ENCODE results near the gene RFWD3. TPM values are rescaled to one million over a fixed set of nuclear protein-coding genes. Genes with fewer than 3 reads are reported as not detected.

Gene RFWD3
- total and polyA plus RNA-seq, 2 of the 4 experiments (the other 2 are of a cell fraction): 16.7 to 27.6 TPM

DNA sequence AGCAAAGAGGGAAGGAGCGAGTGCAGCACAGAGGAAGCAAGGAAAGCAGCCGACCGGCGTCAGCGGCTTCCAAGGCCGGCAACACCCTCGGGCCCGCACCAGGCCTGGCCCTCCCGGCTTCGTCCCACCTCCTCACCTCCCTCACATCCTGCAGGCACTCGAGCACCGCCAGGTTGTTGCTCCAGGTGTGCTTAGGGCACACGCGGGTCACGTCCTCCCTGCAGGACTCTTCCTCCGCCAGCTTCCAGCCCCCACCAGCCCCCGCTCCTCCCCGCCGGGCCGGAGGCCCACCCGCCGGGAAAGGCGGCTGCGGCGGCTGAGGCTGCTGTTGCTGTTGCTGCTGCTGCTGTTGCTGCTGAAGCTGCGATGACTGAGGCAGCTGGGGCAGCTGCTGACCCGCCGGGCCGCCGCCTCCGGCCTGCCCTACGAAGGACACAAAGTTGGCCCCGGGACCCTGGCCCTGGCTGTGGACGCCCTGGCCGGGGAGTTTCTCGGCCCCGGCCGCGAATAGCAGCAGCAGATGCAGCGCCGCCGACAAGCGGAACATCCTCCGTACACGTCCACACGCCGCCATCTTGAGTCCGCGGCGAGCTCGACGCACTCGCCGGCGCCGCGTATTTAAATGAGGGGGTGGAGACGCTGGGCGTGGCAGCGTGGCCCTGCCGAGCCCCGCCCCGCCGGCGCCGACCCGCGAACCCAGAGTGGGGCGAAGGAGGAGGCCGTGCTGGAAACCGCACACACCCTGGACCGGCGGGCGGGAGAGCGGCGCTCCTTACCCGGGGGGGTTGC, 60.0 kb downstream of the RFWD3 start, which contains the start of gene GLG1:
Gene GLG1, minus strand, starts transcription at position 594 of the 789 bp plus-strand sequence. Its CDS starts 20 bp downstream, at position 574.
- no peaks in the 10 kb centered on the region for H3K9me3 ChIP-seq (ENCODE audit: control insufficient read depth, insufficient read depth, low read length)
- 2% methylated on average over 31 of the region's 77 CpGs; no CpG with 5 or more reads in 1 of the 2 experiments for WGBS, 2 experiments (ENCODE audit: extremely low coverage in 2 of 2, insufficient read length in 1 of 2)
- H2BK20ac ChIP-seq (ENCODE audit: low read depth, low read length): peak within 1 kb of the TSS; percentile 81
- peaks cover 13% of the 10 kb centered on the region for H3K4me1 ChIP-seq (ENCODE audit: control insufficient read depth, insufficient read depth, low read length)
- peak within 1 kb of the TSS; percentile 83 for H3K4me3 ChIP-seq (ENCODE audit: insufficient read depth, low read depth, low read length)
- peak within 1 kb of the TSS; percentile 72 for H3K56ac ChIP-seq (ENCODE audit: extremely low read depth, insufficient read depth, low read length)
- H3K9ac ChIP-seq (ENCODE audit: low read depth, low read length): peak within 1 kb of the TSS; percentile 94
- peak within 1 kb of the TSS; percentile 92 for H2AK9ac ChIP-seq (replicated peaks; ENCODE audit: low read depth, low read length, poor library complexity)
- no peaks in the 10 kb centered on the region for H3K27me3 ChIP-seq (ENCODE audit: control insufficient read depth, insufficient read depth, low read length)
- peak within 1 kb of the TSS; percentile 93 for H3K4ac ChIP-seq (ENCODE audit: low read depth, low read length)
- peak within 1 kb of the TSS; percentile 96 for H3K23ac ChIP-seq (ENCODE audit: low read depth, low read length)
- CTCF ChIA-PET: interaction anchor here (1.1 kb wide), 1 partner anchor 16 kb away, joined by 3 read pairs; no protein-coding TSS in a partner anchor
- DNase-seq (peak; percentile 89), ATAC-seq (ENCODE audit: low read depth) (peak; percentile 91)
- in situ Hi-C loops (cut with MboI; ENCODE audit: low sequenced_read_pairs): no loop called here
- peak; percentile 73; the same call in 1 of the 2 replicates for TF ChIP-seq MAZ (IDR thresholded peaks at IDR 0.05; ENCODE audit: borderline replicate concordance, low read depth, low read length)
- TF ChIP-seq, protein P1, sequence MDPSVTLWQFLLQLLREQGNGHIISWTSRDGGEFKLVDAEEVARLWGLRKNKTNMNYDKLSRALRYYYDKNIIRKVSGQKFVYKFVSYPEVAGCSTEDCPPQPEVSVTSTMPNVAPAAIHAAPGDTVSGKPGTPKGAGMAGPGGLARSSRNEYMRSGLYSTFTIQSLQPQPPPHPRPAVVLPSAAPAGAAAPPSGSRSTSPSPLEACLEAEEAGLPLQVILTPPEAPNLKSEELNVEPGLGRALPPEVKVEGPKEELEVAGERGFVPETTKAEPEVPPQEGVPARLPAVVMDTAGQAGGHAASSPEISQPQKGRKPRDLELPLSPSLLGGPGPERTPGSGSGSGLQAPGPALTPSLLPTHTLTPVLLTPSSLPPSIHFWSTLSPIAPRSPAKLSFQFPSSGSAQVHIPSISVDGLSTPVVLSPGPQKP (IDR thresholded peaks at IDR 0.05; ENCODE audit: borderline replicate concordance, low read depth, low read length): no peak
- peak; percentile 97 for TF ChIP-seq POLR2A (IDR thresholded peaks at IDR 0.05; ENCODE audit: low read depth, low read length)
- TF ChIP-seq MXI1 (IDR thresholded peaks at IDR 0.05; ENCODE audit: borderline replicate concordance, low read depth, low read length): peak; percentile 64; the same call in 1 of the 2 replicates
- no peaks in the 10 kb centered on the region for H3K36me3 ChIP-seq (ENCODE audit: control insufficient read depth, insufficient read depth, low read length)
- H2AFZ ChIP-seq (replicated peaks; ENCODE audit: low read length, poor library complexity): peak within 1 kb of the TSS; percentile 97
- TSS peak; percentile 72 for BruUV-seq (replicated peaks)
- peak within 1 kb of the TSS; percentile 90 for H2AK5ac ChIP-seq (ENCODE audit: low read depth, low read length)
- H3K4me2 ChIP-seq (ENCODE audit: low read depth, low read length): peak within 1 kb of the TSS; percentile 97
- peak within 1 kb of the TSS; percentile 79 for H4K5ac ChIP-seq (ENCODE audit: low read depth, low read length)
- H3K14ac ChIP-seq (replicated peaks; ENCODE audit: low read depth, low read length): peak within 1 kb of the TSS; percentile 98
- peaks cover under 1 to 32% of the 10 kb centered on the region in 2 experiments; a peak in 3 of 4 replicates for H3K79me1 ChIP-seq (ENCODE audit: low read depth in 1 of 2, low read length in 2 of 2)
- peak within 1 kb of the TSS; percentile 89 for H2BK5ac ChIP-seq (ENCODE audit: low read depth, low read length, poor library complexity, severe bottlenecking)
- peak within 1 kb of the TSS; percentile 86 for H4K91ac ChIP-seq (ENCODE audit: insufficient read depth, low read depth, low read length)
- peaks cover 36% of the 10 kb centered on the region; the same call in 1 of the 2 replicates for H4K20me1 ChIP-seq (ENCODE audit: insufficient read depth, low read length)
- peak within 1 kb of the TSS; percentile 82 to 95 for H4K8ac ChIP-seq (ENCODE audit: low read depth in 2 of 2, low read length in 2 of 2)
- POLR2A ChIA-PET (ENCODE audit: unreplicated experiment): interaction anchor here (0.6 kb wide), 1 partner anchor 96 kb away, joined by 5 read pairs; no protein-coding TSS in a partner anchor
- peak within 1 kb of the TSS; percentile 69; the same call in 2 of the 3 replicates for H2BK15ac ChIP-seq (ENCODE audit: low read depth, low read length)
- intact Hi-C loops (cut with micrococcal nuclease): loop anchor here (5.0 kb wide), 1 partner anchor 124 kb away; no protein-coding TSS in a partner anchor
- dilution Hi-C loops (cut with HindIII; ENCODE audit: low sequenced_read_pairs, unreplicated experiment): no loop called here
- peak within 1 kb of the TSS; percentile 84 for H2BK120ac ChIP-seq (ENCODE audit: low read depth, low read length)
- peak within 1 kb of the TSS; percentile 96 for H3K27ac ChIP-seq (ENCODE audit: insufficient read depth, low read length)
- peak within 1 kb of the TSS; percentile 74 for H3K18ac ChIP-seq (ENCODE audit: low read depth, low read length)
- H3K9me1 ChIP-seq (ENCODE audit: insufficient read depth, low read length): peaks cover 11% of the 10 kb centered on the region

All from IMR-90 (cell line).